ENCODE data around the gene NUDT16L1.

Gene NUDT16L1

GRCh38 chr16:4745274-4745569 lies 51.9 kb downstream of the NUDT16L1 start:
- DNase-seq (ENCODE audit: low read depth): no peak
- no peak overlapping the region for H3K4me3 ChIP-seq (ENCODE audit: low read depth, low read length)
- TF ChIP-seq MYC (IDR thresholded peaks at IDR 0.05; ENCODE audit: low read depth, low read length): no peak
- no peak for TF ChIP-seq MAX (IDR thresholded peaks at IDR 0.05; ENCODE audit: low read depth, low read length)
- no peak for TF ChIP-seq CTCF (IDR thresholded peaks at IDR 0.05; ENCODE audit: low read depth, low read length)
- no peak for TF ChIP-seq POLR2A (IDR thresholded peaks at IDR 0.05; ENCODE audit: extremely low read depth, insufficient read length)
